ENCODE measurements around the gene MORN4. TPM values are rescaled to one million over a fixed set of nuclear protein-coding genes. Genes with fewer than 3 reads are reported as not detected.
"Not testable (repeated sequence)": the region's sequence is repeated elsewhere in the genome, so short reads cannot be mapped to it uniquely, and the experiment has no call there.

Gene MORN4
- total RNA-seq, 1 donor from 2014 or later = 2.6 TPM

DNA sequence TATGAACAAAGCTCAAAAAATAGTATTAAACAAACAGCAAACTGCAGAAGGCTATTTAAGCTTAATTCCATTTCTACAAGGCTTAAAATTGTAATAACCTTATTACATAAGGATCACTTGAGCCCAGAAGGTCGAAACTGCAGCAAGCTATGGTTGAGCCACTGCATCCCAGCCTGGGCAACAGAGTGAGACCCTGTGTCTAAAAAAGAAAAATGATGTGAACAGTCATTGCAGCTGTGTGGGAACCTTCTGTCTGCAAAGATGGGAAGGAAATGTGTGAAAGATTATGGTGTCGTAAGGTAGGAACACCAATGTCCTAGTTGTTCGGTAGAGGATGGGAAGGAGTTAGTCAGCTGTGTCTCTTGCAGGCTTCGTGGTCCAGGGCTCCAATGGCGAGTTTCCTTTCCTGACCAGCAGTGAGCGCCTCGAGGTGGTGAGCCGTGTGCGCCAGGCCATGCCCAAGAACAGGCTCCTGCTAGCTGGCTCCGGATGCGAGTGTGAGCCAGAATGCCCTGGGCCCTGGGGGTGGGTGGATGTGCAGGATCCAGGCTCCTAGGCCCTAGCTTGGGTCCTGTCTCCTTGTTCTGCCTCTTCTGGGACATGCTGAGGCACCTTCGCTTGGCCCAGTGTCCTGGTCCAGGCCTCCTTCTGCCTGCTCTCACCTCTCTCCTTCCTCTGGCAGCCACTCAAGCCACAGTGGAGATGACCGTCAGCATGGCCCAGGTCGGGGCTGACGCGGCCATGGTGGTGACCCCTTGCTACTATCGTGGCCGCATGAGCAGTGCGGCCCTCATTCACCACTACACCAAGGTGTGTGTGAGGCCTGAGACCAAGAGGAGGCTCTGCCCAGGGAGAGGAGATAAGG, 34.7 kb downstream of the MORN4 start:
- DNase-seq (ENCODE audit: low read depth in 2 of 2) = no peak

DNA sequence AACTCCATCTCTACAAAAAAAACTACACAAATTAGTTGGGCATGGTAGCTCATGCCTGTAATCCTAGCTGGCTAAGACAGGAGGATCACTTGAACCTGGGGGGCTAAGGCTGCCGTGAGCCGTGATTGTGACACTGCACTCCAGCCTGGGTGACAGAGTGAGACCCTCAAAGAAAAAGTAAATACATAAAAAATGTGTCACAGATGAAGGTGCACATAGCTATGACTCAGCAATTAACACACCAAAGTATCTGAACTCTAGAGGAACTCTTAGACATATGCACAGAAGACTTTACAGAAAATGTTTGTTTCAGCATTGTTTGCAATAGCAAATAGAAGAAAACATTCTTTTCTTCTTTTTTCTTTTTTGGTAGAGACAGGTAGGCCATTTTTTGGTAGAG, 35.5 kb downstream of the MORN4 start:
- no peak for DNase-seq (ENCODE audit: low read depth in 2 of 2)

DNA sequence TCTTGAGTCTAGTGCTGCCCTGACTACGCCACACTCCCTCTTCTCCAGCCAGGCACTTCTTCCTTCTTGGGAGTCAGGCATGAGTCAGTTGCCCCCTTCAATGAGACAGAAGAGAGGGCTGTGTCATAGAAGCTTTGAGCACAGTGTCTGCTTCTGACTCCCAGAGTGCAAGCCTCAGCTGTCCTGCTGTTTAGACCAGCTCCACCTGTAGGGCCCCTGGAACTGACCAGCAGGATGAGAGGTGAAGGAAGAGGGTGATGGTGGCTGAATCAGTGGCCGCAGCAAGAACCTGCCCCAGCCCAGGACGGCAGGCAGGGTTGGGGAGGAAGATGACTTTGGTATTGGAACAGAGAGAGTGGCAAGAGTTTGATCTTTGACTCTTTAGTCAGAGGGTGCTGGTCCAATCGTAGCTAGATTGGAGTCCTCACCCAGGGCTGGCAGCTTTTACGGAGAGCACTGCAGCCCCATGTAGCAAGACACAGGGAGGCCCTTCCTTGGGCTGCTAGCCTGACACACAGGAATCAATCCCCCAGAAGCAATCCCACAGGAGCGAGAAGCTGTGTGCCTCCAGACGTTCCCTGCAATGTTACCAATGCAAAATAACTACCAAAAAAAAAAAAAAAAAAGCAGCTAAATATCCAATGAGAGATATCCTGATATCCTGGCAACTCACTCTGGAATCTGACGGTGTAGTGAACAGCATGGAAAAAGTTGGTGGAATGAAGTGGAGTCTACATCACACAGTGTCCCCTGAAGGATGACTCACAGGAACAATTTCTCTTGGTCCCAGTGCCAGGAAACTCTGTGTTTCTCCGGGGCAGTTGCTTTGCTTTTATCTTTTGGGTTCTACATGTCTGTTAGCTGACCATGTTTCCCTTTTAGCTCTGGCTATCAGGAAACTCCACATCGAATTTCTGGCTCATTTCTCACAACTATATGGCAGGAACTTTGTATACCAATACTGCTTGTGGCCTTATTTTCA, 36.9 kb downstream of the MORN4 start:
- peak; percentile 94 to 99 for DNase-seq (ENCODE audit: low read depth in 2 of 2)

DNA sequence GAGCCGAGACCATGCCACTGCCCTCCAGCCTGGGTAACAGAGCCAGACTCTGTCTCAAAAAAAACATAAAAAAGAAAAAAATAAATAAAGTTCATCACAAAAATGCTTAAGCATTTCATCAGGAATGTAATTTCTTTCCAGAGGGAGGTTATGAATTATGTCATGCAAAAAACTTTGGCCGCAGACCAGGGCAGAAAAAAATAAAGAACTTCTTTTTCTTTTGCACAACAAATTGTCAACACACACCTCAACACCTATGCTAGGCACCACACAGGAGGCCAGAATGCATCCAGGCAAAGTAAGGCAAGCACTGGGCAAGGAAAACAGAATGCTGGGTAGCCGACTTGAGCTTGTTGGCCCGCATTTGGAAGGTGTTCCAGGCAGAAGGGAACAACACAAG, 39.9 kb downstream of the MORN4 start:
- no peak for DNase-seq (ENCODE audit: low read depth in 2 of 2)

DNA sequence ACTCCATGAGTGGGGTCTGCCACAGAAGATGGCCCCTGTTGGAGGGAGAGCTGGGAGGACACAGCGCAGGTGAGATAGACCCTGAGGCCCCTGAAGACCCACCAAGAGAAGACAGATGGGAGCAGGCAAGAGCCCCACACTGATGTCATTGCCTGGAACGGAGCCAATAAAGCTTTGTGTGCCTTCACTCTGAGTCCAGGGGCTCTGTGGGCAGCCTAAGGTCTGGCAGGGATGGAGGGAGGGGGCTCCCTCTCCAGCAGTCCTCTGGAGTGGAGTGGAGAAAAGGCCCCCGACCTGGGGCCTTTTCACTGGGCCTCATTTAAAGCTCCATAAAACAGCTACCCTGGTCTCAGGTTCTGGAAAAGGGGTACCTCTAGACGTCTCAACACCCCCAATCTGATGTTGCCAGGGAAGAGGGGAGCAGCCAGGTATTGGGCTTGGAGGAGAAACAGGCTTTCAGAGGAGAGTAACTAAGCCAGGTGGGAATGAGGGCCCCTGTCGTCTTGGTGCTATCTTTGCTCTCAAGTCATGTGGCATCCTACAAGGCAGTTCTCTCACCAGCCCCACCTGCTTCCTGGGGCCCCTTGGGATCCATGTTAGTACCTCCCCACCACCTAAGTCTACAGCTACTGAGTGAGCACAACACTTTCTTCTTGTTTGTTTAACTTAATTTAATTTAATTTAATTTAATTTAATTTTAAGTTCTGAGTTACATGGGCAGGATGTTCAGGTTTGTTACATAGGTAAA, 42.4 kb downstream of the MORN4 start:
- DNase-seq (ENCODE audit: low read depth in 2 of 2) = no peak

DNA sequence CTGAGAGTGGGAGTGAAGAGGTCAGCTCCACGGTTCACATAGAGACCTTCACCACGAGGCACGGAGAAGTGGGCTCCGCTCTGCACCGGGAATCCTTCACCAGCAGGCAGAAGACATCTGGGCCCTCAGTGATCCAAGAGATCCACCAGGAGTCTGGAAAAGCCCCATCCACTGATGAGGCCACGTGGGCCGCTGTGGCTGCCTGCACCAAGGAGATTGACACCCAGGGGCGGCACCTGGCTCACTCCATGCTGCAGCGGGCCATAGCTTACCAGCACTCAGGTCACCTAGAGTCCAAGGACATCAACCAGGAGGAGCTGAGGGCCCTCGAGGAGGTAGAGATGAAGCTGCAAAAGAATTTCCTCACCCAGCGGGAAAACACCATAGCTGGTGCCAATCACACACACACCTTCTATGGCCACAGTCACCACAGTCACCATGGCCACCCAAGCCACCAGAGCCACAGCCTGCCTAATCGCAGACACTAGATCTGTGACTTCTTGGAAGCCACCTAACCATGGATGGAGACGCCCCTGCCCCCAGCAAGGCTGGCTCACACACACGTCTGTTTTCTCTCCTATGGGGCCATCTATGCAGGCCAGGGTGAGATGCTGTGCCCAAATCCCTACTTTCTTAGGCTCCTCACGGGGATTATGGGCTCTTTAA, 43.1 kb downstream of the MORN4 start:
- DNase-seq (ENCODE audit: low read depth in 2 of 2) = no peak

DNA sequence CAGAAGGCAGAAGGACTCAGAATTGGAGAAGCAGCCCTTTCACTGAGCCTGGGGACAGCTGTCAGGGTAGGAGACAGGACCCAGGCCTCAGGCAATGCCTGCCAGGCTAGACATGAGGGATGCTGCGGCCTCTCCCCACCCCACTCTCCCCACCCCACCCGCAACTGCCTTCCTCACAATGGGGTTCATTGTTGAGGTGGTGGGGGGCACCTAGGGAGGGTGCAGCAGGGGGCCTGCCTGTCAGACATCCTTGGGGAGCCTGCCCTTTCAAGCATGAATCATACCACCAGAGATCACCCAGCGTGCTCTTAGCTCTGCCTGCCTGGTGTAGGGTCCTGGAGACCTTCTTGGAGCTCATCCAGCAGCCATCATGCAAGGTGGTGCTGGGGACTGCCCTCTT, 43.8 kb downstream of the MORN4 start, which contains the start of gene C10orf62:
Gene C10orf62, plus strand, starts transcription at position 243 of the 400 bp plus-strand sequence. CDS start 177 bp downstream, outside the sequence.
- no peak for DNase-seq (ENCODE audit: low read depth in 2 of 2)

DNA sequence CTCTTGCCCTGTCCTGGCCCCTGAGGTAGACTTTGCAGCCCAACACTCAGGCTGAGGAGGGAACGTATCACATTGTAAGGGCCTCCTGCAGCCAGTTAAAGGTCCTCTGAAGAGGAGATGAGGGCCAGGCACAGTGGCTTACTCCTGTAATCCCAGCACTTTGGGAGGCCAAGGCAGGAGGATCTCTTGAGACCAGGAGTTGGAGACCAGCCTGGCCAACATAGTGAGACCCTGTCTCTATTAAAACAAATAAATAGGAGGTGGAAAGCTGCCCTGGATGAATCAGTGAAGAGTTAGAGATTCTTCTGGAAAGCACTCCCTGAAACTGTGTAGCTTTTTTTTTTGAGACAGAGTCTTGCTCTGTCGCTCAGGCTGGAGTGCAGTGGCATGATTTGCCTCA, 46.1 kb downstream of the MORN4 start:
- DNase-seq (ENCODE audit: low read depth in 2 of 2) = no peak

DNA sequence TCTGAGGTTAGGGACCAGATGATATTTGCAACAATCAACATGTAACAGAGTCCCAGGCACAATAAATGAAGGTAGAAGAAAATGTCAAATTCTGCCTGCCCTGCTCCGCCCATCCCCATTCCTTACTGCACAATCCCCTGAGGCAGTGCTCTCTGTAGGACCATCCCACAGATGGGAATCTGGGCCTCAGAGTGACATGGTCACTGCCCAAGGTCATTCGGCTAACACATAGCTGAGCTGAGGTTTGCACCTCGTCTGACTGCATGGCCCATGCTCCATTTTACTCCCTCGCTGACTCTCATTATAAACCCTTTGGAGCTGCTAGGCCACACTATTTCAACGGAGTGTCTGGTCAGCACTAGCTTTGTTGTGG, 47.9 kb downstream of the MORN4 start:
- no peak for DNase-seq (ENCODE audit: low read depth in 2 of 2)

DNA sequence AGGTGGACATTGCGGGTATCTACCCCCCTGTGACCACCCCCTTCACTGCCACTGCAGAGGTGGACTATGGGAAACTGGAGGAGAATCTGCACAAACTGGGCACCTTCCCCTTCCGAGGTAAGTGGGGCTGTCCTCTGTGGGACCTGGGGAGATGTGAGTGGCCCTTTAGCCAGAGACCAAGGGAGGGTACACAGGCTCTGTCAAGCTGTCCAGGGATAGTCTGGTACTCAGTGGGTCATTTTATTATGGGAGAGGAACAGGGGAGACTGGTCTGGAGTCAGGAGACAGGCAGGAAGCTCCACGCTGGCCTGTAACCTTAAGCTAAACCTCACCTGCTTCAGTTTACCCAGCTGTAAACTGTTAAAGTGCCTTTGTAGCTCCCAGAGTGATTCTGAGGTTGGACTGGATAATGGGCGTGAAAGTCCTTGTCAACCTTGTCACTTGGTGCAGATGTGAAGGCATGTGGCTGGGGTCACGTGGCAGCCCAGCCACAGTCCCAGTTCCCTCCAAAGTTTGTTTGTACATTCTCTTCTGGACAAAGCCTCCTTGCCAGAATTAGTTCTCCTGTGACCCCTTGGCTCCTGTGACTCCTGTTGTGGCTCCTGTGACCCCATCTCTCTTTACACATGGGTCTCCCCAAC, 48.4 kb downstream of the MORN4 start:
- DNase-seq (ENCODE audit: low read depth in 2 of 2) = no peak

DNA sequence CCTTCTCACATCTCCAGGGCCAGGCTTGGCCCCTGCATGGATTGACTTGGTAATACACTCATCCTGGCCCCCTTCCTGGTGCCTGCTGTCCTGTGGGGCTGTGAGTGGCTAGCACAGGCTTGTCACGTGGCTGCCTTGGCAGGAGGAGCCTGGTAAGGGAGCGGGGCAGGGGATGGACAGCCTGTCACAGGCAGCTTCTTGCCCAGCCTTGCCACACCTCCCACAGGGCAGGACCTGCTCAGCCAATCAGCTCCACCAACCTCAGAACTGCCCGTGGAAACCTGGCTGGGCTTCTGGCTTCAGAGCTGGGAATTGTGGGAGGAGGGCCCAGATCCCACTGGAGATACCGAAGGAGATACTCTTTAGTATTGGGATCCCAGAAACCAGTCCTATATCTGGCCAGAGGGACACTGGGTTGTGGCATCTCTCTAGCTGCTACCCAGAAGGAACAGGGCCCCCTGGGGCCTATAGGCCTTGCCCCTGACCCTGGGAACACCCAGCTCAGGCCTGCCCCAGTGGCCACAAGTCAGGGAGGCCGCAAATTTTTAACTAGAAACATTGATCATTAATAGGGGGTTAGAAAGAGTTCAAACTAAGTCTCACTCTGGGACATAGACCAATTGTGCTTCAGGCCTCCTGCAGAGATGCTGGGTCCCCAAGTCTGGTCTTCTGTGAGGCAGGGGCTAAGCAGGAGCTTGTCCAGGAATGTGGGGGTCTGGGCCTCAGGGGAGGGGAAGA, 49.1 kb downstream of the MORN4 start, which contains the start of gene HOGA1:
Gene HOGA1, plus strand, starts transcription at position 330 of the 738 bp plus-strand sequence. Its CDS starts 315 bp downstream, at position 645.
- peak; percentile 54 to 81 for DNase-seq (ENCODE audit: low read depth in 2 of 2)

DNA sequence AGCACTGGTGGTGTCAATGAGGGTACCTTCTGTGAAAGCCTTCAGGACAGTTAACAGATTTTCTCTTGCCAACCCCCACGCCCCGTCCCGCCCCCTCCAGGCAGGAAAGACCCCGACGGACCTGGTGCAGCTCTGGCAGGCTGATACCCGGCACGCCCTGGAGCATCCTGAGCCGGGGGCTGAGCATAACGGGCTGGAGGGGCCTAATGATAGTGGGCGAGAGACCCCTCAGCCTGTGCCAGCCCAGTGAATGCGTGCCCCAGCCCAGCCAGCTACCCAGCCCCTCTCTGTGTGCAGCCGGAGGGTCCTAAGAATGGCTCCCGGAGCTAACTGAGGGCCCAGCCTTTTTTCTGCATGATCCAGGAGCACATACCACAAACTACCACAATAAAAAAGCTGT, 49.8 kb downstream of the MORN4 start:
- no peak for DNase-seq (ENCODE audit: low read depth in 2 of 2)

DNA sequence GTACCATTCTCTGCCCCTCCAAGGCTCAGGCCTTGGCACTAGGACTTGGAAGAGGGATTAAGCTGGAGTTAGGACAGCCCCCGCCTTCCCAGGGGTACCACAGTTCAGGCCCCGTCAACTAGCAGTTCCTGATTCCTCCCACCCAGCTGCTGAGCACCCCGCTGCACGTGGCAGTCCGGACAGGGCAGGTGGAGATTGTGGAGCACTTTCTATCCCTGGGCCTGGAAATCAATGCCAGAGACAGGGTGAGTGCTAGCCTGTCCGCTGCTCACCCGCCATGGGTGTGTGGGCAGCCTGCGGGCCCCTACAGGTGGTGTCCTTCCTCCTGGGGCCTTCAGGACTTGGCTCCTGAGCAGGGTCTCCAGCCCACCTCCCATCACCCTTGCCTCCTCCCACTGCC, 51.1 kb downstream of the MORN4 start:
- DNase-seq (ENCODE audit: low read depth in 2 of 2) = no peak

DNA sequence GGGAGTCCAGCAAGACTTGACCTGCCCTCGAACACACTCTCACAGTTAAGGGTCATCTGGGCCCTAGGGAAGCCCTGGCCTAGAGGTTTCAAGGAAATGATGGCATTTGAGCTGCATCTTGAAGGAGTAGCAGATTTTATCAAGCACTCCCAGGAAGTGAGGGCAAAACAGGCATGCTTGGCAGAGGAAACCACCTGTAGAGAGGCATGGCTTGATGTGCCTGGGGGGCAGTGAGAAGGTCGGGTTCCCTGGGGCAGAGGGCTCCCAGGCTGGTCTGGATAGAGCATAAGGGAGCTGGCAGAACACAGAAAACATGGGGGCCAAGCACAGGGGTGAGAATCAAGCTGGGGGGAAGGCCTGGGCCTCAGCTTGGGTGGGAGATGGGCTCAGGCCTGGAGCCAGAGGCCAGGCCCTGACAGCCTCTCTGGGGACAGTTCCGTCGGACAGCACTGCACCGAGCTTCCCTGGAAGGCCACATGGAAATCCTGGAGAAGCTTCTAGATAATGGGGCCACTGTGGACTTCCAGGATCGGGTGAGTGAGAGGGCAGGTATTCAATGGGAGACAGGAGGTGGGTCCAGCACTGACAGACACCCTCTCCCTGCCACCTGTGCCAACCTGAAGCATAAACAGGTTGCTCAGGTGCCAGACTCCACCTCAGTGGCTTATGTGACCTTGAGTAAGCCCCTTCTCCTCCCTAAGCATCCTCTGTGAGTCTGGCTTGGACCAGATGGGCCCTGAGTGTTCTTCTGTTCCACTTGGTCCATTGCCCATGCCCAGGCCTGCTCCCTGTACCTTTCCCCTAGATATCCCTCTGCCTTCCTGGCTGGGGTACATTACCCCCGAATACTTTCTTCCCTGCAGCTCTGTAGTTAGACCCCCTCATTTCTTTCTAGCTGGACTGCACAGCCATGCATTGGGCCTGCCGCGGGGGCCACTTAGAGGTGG, 52.6 kb downstream of the MORN4 start:
- DNase-seq (ENCODE audit: low read depth in 2 of 2) = no peak

DNA sequence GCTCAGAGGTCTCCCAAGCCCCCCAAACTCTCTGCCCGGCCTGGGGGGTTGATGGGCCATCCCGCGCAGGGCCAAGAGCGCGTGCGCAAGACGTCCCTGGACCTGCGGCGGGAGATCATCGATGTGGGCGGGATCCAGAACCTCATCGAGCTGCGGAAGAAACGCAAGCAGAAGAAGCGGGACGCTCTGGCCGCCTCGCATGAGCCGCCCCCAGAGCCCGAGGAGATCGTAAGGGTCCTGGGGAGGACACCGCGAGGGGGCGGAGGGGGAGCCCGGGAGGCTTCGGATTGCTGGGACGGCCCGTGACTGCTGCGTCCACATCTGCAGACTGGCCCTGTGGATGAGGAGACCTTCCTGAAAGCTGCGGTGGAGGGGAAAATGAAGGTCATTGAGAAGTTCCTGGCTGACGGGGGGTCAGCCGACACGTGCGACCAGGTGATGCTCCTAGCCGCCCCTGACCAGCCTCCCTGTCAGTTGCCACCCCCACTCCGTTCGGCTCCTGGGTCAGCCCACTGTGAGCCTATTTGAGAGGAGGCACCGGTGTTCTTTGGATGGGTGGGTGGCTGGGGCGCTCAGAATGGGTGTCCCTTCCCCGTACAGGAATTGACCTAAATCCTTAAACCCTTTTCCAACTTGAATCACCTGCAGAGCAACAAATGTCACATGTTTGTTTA, 55.0 kb downstream of the MORN4 start:
- DNase-seq (ENCODE audit: low read depth in 2 of 2) = no peak

DNA sequence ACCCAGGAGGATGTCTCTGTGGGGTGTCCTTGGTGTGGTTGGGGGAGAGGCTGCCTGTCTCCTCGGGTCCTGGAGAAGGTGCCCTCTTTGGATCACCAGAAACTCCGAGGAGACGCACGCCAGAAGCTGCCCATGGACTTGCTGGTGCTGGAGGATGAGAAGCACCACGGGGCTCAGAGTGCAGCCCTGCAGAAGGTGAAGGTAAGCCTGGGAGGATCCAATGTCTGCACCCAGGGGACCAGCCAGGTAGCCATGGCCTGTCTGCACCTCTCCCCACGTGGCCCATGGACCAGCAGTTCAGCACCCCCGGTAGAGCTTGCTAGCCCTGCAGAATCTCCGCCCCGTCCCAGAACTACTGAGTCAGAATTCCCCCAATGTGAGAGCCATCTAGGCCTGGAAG, 55.6 kb downstream of the MORN4 start:
- DNase-seq (ENCODE audit: low read depth in 2 of 2) = no peak

DNA sequence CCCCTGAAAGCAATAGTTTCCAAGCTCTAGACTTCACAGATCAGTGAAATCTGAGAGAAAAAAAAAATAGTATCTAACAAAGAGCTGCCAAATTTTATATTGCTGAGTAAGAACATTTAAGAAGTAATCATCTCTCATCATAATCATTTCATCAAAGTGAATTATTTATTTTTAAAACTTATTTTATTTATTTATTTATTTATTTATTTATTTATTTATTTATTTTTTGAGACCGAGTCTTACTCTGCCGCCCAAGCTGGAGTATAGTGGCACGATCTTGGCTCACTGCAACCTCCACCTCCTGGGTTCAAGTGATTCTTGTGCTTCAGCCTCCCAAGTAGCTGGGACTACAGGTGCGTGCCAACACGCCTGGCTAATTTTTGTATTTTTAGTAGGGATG, 56.8 kb downstream of the MORN4 start:
- DNase-seq (ENCODE audit: low read depth in 2 of 2) = not testable (repeated sequence)

DNA sequence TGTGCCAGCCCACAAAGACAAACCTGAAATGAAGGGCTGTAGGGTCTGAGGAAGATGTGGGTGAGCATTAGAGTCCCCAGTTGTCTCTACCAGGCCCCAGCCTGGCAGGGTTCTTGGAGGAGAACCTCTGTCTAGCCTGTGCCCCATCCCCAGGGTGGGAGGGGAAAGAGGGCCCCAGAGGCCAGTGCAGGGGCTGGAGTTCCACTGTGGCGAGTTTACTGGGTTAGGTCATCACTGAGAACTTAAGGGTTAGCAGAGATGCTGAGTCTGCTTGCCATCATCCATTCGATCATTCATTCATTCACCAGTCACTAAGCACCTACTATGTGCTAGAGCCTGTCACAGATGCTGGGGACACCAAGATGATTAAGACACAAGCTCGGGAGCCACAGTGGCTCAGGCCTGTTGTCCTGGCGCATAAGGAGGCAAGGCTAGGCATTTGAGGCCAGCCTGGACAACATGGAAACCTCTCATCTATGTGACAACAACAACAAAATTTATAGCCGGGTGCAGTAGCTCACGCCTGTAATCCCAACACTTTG, 58.1 kb downstream of the MORN4 start:
- DNase-seq (ENCODE audit: low read depth in 2 of 2) = no peak

All from lung microvascular endothelial cell (primary cell).